Smooth muscle cell (in vitro differentiated cells): ENCODE data around the gene PPP2R5C. TPM values are rescaled to one million over a fixed set of nuclear protein-coding genes. Genes with fewer than 3 reads are reported as not detected.

Source experiments
- DNase-seq: peaks from one replicate; lab custom pipeline; 2025; ENCODE audit not compliant: unreplicated experiment; lab: John Stamatoyannopoulos, UW
- H2AFZ ChIP-seq: fragments of 200-600 bp; sonication (generic); 2 replicates; pipeline ENCODE4 v1.6.0; 2016; ENCODE audit warnings: antibody characterized with exemption, low read depth, mild to moderate bottlenecking
- H3F3A ChIP-seq: fragments of 200-600 bp; sonication (generic); 2 replicates; pipeline ENCODE4 v1.6.0; 2017; ENCODE audit warnings: antibody characterized with exemption, low read depth
- H3K27ac ChIP-seq: fragments of 200-600 bp; sonication (generic); 2 replicates; pipeline ENCODE4 v1.5.1; 2016; ENCODE audit warnings: low read depth, mild to moderate bottlenecking
- H3K27me3 ChIP-seq: fragments of 200-600 bp; sonication (generic); 2 replicates; pipeline ENCODE4 v1.6.1; 2016; ENCODE audit warnings: low read depth, mild to moderate bottlenecking
- H3K36me3 ChIP-seq: fragments of 200-600 bp; sonication (generic); 2 replicates; pipeline ENCODE4 v1.5.1; 2016; ENCODE audit warnings: low read depth
- H3K4me1 ChIP-seq: fragments of 200-600 bp; sonication (generic); 2 replicates; pipeline ENCODE4 v1.5.1; 2016; ENCODE audit warnings: low read depth
- H3K4me2 ChIP-seq: fragments of 200-600 bp; sonication (generic); 2 replicates; pipeline ENCODE4 v1.6.0; 2016; ENCODE audit warnings: mild to moderate bottlenecking
- H3K4me3 ChIP-seq: fragments of 200-600 bp; sonication (generic); 2 replicates; pipeline ENCODE4 v1.5.1; 2016; ENCODE audit warnings: mild to moderate bottlenecking
- H3K79me2 ChIP-seq: fragments of 200-600 bp; sonication (generic); 2 replicates; pipeline ENCODE4 v1.6.0; 2016; ENCODE audit warnings: low read depth, mild to moderate bottlenecking
- H3K9ac ChIP-seq: fragments of 200-600 bp; sonication (generic); 2 replicates; pipeline ENCODE4 v1.6.0; 2016; ENCODE audit warnings: low read depth
- H3K9me3 ChIP-seq: fragments of 200-600 bp; sonication (generic); replicated peaks from 2 replicates; pipeline ENCODE4 v1.5.1; 2016; ENCODE audit warnings: low read depth
- H4K20me1 ChIP-seq: fragments of 200-600 bp; sonication (generic); 2 replicates; pipeline ENCODE4 v1.6.0; 2016; ENCODE audit warnings: low read depth
- CTCF ChIP-seq: fragments of 200-600 bp; sonication (generic); IDR thresholded peaks from 2 replicates; pipeline ENCODE4 v1.5.1; 2017; ENCODE audit warnings: borderline replicate concordance, mild to moderate bottlenecking, antibody characterized with exemption; ENCODE audit not compliant: insufficient read depth, poor library complexity, severe bottlenecking
- WGBS: methylation state at CpG from one replicate; pipeline ENCODE4 v1.1.7; 2016; ENCODE audit warnings: low lambda C conversion rate; 5-methylcytosine and 5-hydroxymethylcytosine counted together
- polyA plus RNA-seq: library from polyadenylated mRNA; unstranded; fragments of >200 nt; fragmentation: Nextera tagmentation; extraction: Ambion mirVana; gene quantifications from 2 replicates; pipeline ENCODE4 v1.2.1, GENCODE V29; 2016
- total RNA-seq: library from RNA; depleted of rRNA; stranded (reverse); fragments of >200 nt; gene quantifications from 2 replicates; pipeline ENCODE4 v1.2.3, GENCODE V29; 2014

The PPP2R5C gene
- total and polyA plus RNA-seq, 2 experiments from 2014 or later, result 63.6 to 92.7 TPM

- DNase-seq, result no peak
- no peak for TF ChIP-seq CTCF
- H3K36me3 ChIP-seq, result no peaks in the 10 kb centered on the region
- H3K4me3 ChIP-seq, result no peak overlapping the region
- H3K27ac ChIP-seq, result no peak overlapping the region
- 90% methylated on average over 18 of the region's 18 CpGs for WGBS
- no peak overlapping the region for H3K4me2 ChIP-seq
- no peak overlapping the region for H2AFZ ChIP-seq
- H3K9me3 ChIP-seq, result no peaks in the 10 kb centered on the region
- H3K9ac ChIP-seq, result no peak overlapping the region
- no peaks in the 10 kb centered on the region for H4K20me1 ChIP-seq
- H3K79me2 ChIP-seq, result no peaks in the 10 kb centered on the region
- no peaks in the 10 kb centered on the region for H3F3A ChIP-seq
- H3K27me3 ChIP-seq, result no peaks in the 10 kb centered on the region
- peaks cover 6% of the 10 kb centered on the region for H3K4me1 ChIP-seq
Observed at GRCh38 chr14:101916816-101917412, 155.4 kb downstream of the PPP2R5C start.

GRCh38 chr14:101917413-101918017 lies 156.0 kb downstream of the PPP2R5C start:
- 79% methylated on average over 17 of the region's 17 CpGs for WGBS
- H4K20me1 ChIP-seq, result no peaks in the 10 kb centered on the region
- TF ChIP-seq CTCF, result no peak

GRCh38 chr14:101918065-101918989 lies 156.8 kb downstream of the PPP2R5C start:
- no peaks in the 10 kb centered on the region for H3K9me3 ChIP-seq
- H4K20me1 ChIP-seq, result no peaks in the 10 kb centered on the region
- TF ChIP-seq CTCF, result no peak
- no peaks in the 10 kb centered on the region for H3K79me2 ChIP-seq
- 68% methylated on average over 12 of the region's 22 CpGs for WGBS
- H2AFZ ChIP-seq, result no peak overlapping the region
- H3K27me3 ChIP-seq, result no peaks in the 10 kb centered on the region
- no peak overlapping the region for H3K4me2 ChIP-seq
- no peaks in the 10 kb centered on the region for H3F3A ChIP-seq
- H3K36me3 ChIP-seq, result no peaks in the 10 kb centered on the region
- DNase-seq, result no peak
- H3K27ac ChIP-seq, result no peak overlapping the region
- no peak overlapping the region for H3K9ac ChIP-seq
- H3K4me3 ChIP-seq, result no peak overlapping the region
- peaks cover 6% of the 10 kb centered on the region for H3K4me1 ChIP-seq

More at GRCh38 chr14:101917413-101918017, 156.0 kb downstream of the PPP2R5C start:
- Histone ChIP-seq H3K36me3 (no peaks in the 10 kb centered on the region), H3K4me1 (peaks cover 6% of the 10 kb centered on the region), H3F3A (no peaks in the 10 kb centered on the region), H3K4me2 (no peak overlapping the region), H3K27me3 (no peaks in the 10 kb centered on the region), H3K9ac (no peak overlapping the region), H2AFZ (no peak overlapping the region), H3K79me2 (no peaks in the 10 kb centered on the region), H3K9me3 (no peaks in the 10 kb centered on the region), H3K27ac (no peak overlapping the region), H3K4me3 (no peak overlapping the region)
- no peak for DNase-seq
